Psoas muscle (tissue), 8 donors: ENCODE data around the gene MAPK1IP1L. TPM values are rescaled to one million over a fixed set of nuclear protein-coding genes. Genes with fewer than 3 reads are reported as not detected.
A peak's percentile ranks its signal among the peaks of the same experiment; 100 is the strongest.

Experiments
- ATAC-seq, 4 donors: fragments of 200-7000 bp; cut with Tn5 transposase; one replicate each; pipeline ENCODE4 v1.9.1; 2020; ENCODE audit warnings: moderate library complexity in 3 of 4, mild to moderate bottlenecking in 2 of 4
- DNase-seq, 2 donors: peaks; one replicate each; pipeline ENCODE4 v3.0.0-alpha.2; 2020
- H3K27ac ChIP-seq: fragments of 200-600 bp; one replicate; pipeline ENCODE4 v1.8.0; 2022
- H3K27me3 ChIP-seq, 3 donors: fragments of 200-600 bp in 1 of 3; one replicate each; pipeline versions ENCODE4 v1.6.1 to v1.8.0; 2013 to 2022; ENCODE audit warnings: low read length in 2 of 3, mild to moderate bottlenecking in 2 of 3, moderate library complexity in 1 of 3; ENCODE audit not compliant: insufficient read depth in 3 of 3
- H3K36me3 ChIP-seq, 2 donors: fragments of 200-600 bp in 1 of 2; one replicate each; pipeline versions ENCODE4 v1.6.1 to v1.8.0; 2013 to 2022; ENCODE audit warnings: low read depth in 1 of 2, mild to moderate bottlenecking in 1 of 2, moderate library complexity in 1 of 2; ENCODE audit not compliant: insufficient read depth in 1 of 2
- H3K4me1 ChIP-seq: fragments of 200-600 bp; one replicate; pipeline ENCODE4 v1.8.0; 2022
- H3K4me3 ChIP-seq: fragments of 200-600 bp; one replicate; pipeline ENCODE4 v1.8.0; 2022; ENCODE audit warnings: mild to moderate bottlenecking
- H3K9me3 ChIP-seq: fragments of 200-600 bp; one replicate; pipeline ENCODE4 v1.8.0; 2022
- WGBS, 3 donors: extraction: QIAGEN DNeasy Blood & Tissue Kit; methylation state at CpG; one replicate each; pipeline versions ENCODE4 v1.1.6 to v1.1.7; 2013; 5-methylcytosine and 5-hydroxymethylcytosine counted together
- intact Hi-C, 2 donors: fragments of 100-400 bp; cut with DNase I; formaldehyde crosslinking; loops; one replicate each; pipeline versions ENCODE4 v1.11.0 to v1.14.2; 2022
- polyA plus RNA-seq, 3 donors: library from polyadenylated mRNA; stranded (reverse); fragments of 200-250 nt; gene quantifications; one replicate each; pipeline ENCODE4 v1.2.3, GENCODE V29; 2013
- total RNA-seq, 4 donors: library from RNA; stranded (reverse); fragmentation: NEBNext Ultra II Directional in 2 of 4; extraction: Animal tissue kit (Norgen Biotek cat#: 25700) in 2 of 4; gene quantifications; one replicate each; pipeline versions ENCODE4 v1.2.1 to v1.2.4, GENCODE V29; 2021 to 2023
- TF ChIP-seq, protein P1 (sequence below): fragments of 200-600 bp; IDR thresholded peaks from one replicate; pipeline ENCODE4 v1.8.0; 2022; ENCODE audit warnings: antibody characterized with exemption
- donor health status: healthy with polysubstance abuse.
- donor health status: DM: no; HTN: no; CAD: no; lungs with moderate emphysema.
- donor health status: Bipolar disorder and iron deficiency.
- donor health status: healthy.
- donor health status: DM: yes; HTN: yes; CAD: no.
- donor health status: DM: no; HTN: no; CAD: no.
- donor health status: DM: no; HTN: no; CAD: no.
- donor health status: DM: yes; HTN: yes; CAD: no.

Gene MAPK1IP1L
- total and polyA plus RNA-seq, 7 donors, result 17.6 to 60.1 (median 46.2) TPM

DNA sequence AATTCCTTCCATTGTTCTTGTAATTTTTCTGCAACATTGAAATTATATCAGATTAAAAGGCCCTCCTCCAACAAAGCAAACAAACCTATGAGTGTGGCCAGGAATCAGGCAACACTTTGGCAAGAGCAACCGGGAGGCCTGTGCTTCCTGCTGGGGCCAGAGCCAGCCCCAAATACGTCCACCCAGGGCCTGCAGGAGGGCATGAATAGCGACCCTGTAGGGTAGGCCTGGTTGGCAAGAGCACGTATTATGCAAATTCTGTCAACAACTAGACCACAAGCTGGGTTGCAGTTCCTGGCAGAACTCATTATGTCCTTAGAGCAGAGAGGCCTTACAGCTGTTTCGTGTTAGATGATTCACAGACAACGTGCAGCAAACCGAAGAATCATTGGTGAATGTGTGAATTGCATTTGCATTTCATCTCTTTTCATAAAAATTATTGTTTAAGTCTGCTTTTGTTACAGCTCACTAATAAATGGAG is 50.7 kb downstream of the MAPK1IP1L start:
- peak overlapping the region; percentile 81 for H3K27ac ChIP-seq
- TF ChIP-seq, protein P1, sequence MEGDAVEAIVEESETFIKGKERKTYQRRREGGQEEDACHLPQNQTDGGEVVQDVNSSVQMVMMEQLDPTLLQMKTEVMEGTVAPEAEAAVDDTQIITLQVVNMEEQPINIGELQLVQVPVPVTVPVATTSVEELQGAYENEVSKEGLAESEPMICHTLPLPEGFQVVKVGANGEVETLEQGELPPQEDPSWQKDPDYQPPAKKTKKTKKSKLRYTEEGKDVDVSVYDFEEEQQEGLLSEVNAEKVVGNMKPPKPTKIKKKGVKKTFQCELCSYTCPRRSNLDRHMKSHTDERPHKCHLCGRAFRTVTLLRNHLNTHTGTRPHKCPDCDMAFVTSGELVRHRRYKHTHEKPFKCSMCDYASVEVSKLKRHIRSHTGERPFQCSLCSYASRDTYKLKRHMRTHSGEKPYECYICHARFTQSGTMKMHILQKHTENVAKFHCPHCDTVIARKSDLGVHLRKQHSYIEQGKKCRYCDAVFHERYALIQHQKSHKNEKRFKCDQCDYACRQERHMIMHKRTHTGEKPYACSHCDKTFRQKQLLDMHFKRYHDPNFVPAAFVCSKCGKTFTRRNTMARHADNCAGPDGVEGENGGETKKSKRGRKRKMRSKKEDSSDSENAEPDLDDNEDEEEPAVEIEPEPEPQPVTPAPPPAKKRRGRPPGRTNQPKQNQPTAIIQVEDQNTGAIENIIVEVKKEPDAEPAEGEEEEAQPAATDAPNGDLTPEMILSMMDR, result no peak
- H3K27me3 ChIP-seq, result no peaks in the 10 kb centered on the region
- ATAC-seq, result peak; percentile 60 to 88 (median 84)
- H3K36me3 ChIP-seq, result no peaks in the 10 kb centered on the region
- intact Hi-C loops, result no loop called here
- no peak overlapping the region for H3K4me3 ChIP-seq
- WGBS, 3 donors, result 13 to 22% (median 15%) methylated on average over 7 of the region's 7 CpGs
- no peaks in the 10 kb centered on the region for H3K9me3 ChIP-seq
- DNase-seq, result peak; percentile 78 to 87
- peaks cover 23% of the 10 kb centered on the region for H3K4me1 ChIP-seq

DNA sequence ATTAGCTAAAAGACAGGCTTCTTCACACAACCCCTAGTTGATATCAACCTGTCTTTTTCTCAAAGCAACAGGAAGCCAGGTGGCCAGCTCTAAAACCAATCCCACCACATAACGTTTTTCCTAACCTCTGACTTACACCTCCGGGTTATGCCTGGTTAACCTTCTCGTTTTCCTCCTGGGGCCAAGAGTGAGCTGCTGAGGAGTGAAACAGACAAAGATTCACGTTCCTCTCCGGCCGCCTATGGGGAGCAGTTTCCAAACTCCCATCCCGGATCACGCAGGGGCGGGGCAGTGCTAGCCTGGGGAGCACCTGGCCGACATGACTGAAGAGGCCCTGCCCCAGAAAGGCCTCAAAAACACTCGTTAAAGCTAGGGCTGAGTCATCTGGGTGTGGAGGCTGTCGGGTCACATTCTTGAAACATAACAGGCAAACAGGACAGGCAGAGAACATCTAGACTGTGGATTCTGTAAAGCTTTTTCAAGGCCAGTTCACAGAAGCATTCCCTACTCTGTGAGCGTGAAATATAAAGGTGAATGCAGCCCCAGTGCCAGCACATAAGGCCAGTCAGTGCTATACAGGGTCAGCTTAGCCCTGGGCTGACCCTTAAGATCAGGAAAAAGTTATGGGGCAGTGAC is 51.7 kb downstream of the MAPK1IP1L start:
- intact Hi-C loops, result no loop called here
- 28 to 50% (median 31%) methylated on average over 13 of the region's 13 CpGs for WGBS, 3 donors
- H3K4me3 ChIP-seq, result no peak overlapping the region

DNA sequence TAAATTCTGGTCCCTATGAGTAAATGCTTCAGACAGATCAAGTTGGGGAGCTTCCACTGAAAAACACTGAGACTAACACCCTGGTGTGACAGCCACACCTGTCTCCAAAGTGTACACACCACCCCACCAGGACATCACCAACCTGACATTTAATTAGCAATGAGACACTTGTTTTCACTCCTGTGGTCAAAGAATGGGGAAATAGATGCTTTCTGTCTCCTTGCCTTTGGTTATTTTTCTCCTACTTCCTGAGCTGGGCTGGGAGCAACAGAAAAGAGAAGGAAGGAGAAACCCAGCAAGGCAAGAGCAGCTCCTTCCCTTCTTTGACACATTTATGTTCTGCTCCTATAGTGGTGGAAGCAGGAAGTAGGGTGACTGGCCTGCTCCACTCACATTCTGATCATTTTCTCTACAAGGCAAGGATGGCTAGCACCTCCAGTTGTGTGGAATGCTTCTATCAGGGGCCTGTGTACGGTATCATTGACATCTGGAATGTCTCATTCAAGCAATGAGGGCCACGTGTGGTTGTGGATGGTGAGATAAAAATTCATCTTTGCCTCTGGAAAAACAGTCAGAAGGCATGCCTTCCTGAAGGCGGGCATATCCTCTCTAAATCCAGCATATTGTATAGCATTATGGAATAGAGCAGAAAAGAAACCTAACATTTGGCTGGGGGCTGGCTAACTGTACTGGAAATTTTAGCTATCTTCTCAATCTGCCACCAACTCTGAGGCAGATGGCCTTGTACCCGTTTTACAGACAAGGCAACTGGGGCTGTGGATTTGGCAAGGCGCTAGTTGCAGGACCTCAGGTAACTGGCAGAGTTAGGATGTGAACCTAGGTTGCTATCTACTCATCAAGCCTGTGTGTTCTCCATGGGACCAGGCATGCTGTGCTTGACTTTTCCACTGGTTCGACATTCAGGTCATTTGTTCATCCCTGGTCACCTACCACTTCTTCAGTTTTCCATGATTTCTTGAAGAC is 52.8 kb downstream of the MAPK1IP1L start:
- H3K4me1 ChIP-seq, result peaks cover 32% of the 10 kb centered on the region
- no peak overlapping the region for H3K4me3 ChIP-seq
- TF ChIP-seq, protein P1, result no peak
- H3K27ac ChIP-seq, result peak overlapping the region; percentile 81
- 93 to 95% (median 94%) methylated on average over 6 of the region's 6 CpGs for WGBS, 3 donors
- intact Hi-C loops, result no loop called here
- ATAC-seq (no peak), DNase-seq (no peak)
- no peaks in the 10 kb centered on the region for H3K36me3 ChIP-seq
- no peaks in the 10 kb centered on the region for H3K27me3 ChIP-seq
- H3K9me3 ChIP-seq, result no peaks in the 10 kb centered on the region

More for the DNA sequence above, 51.7 kb downstream of the MAPK1IP1L start:
- ATAC-seq, result peak; percentile 73 to 82 (median 76)
- H3K36me3 ChIP-seq, result no peaks in the 10 kb centered on the region
- no peaks in the 10 kb centered on the region for H3K9me3 ChIP-seq
- peak; percentile 78 to 85 for DNase-seq
- TF ChIP-seq, protein P1, result no peak
- H3K27ac ChIP-seq, result peak overlapping the region; percentile 81
- peaks cover 32% of the 10 kb centered on the region for H3K4me1 ChIP-seq
- no peaks in the 10 kb centered on the region for H3K27me3 ChIP-seq

DNA sequence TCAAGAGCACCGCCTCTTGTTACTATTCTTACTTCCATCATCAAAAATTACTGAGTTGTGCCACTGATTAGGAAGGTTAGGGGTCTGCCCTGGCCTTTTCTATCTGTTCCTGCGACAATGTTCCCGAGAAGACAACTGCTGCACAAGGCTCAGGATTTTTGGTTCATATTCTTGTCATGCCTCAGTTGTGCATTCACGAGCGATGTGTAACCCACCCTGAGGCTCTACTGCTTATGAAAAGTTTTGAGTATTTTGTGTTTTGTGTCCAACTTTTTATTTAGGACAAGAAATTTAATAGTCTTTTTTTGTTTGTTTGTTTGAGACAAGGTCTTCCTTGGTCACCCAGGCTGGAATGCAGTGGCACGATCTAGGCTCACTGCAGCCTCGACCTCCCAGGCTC is 54.5 kb downstream of the MAPK1IP1L start:
- no peak for ATAC-seq
- H3K27ac ChIP-seq, result peak overlapping the region; percentile 86
- no peaks in the 10 kb centered on the region for H3K36me3 ChIP-seq
- peaks cover 32% of the 10 kb centered on the region for H3K4me1 ChIP-seq
- 86 to 94% (median 90%) methylated on average over 7 of the region's 7 CpGs for WGBS, 3 donors
- TF ChIP-seq, protein P1, result no peak
- no peaks in the 10 kb centered on the region for H3K9me3 ChIP-seq
- no peak overlapping the region for H3K4me3 ChIP-seq
- intact Hi-C loops, result no loop called here
- DNase-seq, result no peak
- H3K27me3 ChIP-seq, result no peaks in the 10 kb centered on the region
